Panc1 (cell line): ENCODE measurements around the gene TAGLN. TPM values are rescaled to one million over a fixed set of nuclear protein-coding genes. Genes with fewer than 3 reads are reported as not detected.

Source experiments
- ATAC-seq: fragments of 200-7000 bp; cut with Tn5 transposase; 2 replicates; pipeline ENCODE4 v1.9.1; 2020; ENCODE audit warnings: mild to moderate bottlenecking, moderate library complexity
- BruUV-seq: library from RNA; stranded (reverse); fragments of 400-500 nt; replicated peaks from 2 replicates; lab custom pipeline; 2021; lab: Mats Ljungman, UMichigan
- CTCF ChIA-PET: fragments of 300-600 bp; sonication (Branson Sonifier 250); formaldehyde crosslinking; loops from one replicate; lab custom pipeline; 2022; ENCODE audit warnings: antibody characterized with exemption; lab: Charles Lee
- POLR2A ChIA-PET: fragments of 300-600 bp; sonication (Branson Sonifier 250); formaldehyde crosslinking; loops from one replicate; lab custom pipeline; 2022; ENCODE audit warnings: antibody characterized with exemption; lab: Charles Lee
- DNase-seq: peaks from one replicate; pipeline ENCODE4 v3.0.0-alpha.2; 2010; ENCODE audit warnings: low read depth, low spot score
- H3K27ac ChIP-seq: 2 replicates; pipeline ENCODE4 v1.5.1; 2011; ENCODE audit warnings: mild to moderate bottlenecking, low read length, inconsistent platforms
- H3K27me3 ChIP-seq: fragments of 200-500 bp; sonication (Bioruptor generic); 2 replicates; pipeline ENCODE4 v1.6.0; 2014; ENCODE audit warnings: low read length, inconsistent platforms; ENCODE audit not compliant: control insufficient read depth, insufficient read depth
- H3K36me3 ChIP-seq: fragments of 200-500 bp; sonication (Bioruptor generic); 2 replicates; pipeline ENCODE4 v1.5.1; 2014; ENCODE audit warnings: inconsistent platforms, mild to moderate bottlenecking, low read length, moderate library complexity; ENCODE audit not compliant: control insufficient read depth, insufficient read depth
- H3K4me1 ChIP-seq: 2 replicates; pipeline ENCODE4 v1.5.1; 2011; ENCODE audit warnings: inconsistent platforms, mild to moderate bottlenecking, low read length, moderate library complexity; ENCODE audit not compliant: control insufficient read depth, insufficient read depth
- H3K4me3 ChIP-seq, 2 experiments: 2 replicates each; pipeline ENCODE4 v1.5.1; 2011 to 2012; ENCODE audit warnings: low read depth in 2 of 2, low read length in 2 of 2, mild to moderate bottlenecking in 2 of 2, inconsistent platforms in 1 of 2, moderate library complexity in 1 of 2
- H3K9me3 ChIP-seq: fragments of 200-500 bp; sonication (Bioruptor generic); 2 replicates; pipeline ENCODE4 v1.5.1; 2014; ENCODE audit warnings: low read depth, mild to moderate bottlenecking, inconsistent platforms, low read length, moderate library complexity; ENCODE audit not compliant: control insufficient read depth, insufficient read depth
- CTCF ChIP-seq: fragments of 450-650 bp; IDR thresholded peaks from 2 replicates; pipeline ENCODE4 v1.5.1; 2017; ENCODE audit warnings: mild to moderate bottlenecking
- POLR2AphosphoS5 ChIP-seq: IDR thresholded peaks from 2 replicates; pipeline ENCODE4 v1.6.1; 2012; ENCODE audit warnings: mild to moderate bottlenecking, low read depth, low read length, moderate library complexity
- REST ChIP-seq, 2 experiments: IDR thresholded peaks; 2 replicates each; pipeline ENCODE4 v1.6.1; 2011 to 2012; ENCODE audit warnings: low read depth in 2 of 2, control low read depth in 1 of 2, low read length in 1 of 2, mild to moderate bottlenecking in 1 of 2, moderate library complexity in 1 of 2; ENCODE audit not compliant: insufficient read depth in 1 of 2
- SIN3A ChIP-seq: IDR thresholded peaks from 2 replicates; pipeline ENCODE4 v1.6.1; 2012; ENCODE audit warnings: low read depth, mild to moderate bottlenecking, low read length, moderate library complexity, borderline replicate concordance; ENCODE audit not compliant: insufficient read depth
- TCF7L2 ChIP-seq: IDR thresholded peaks from 2 replicates; pipeline ENCODE4 v1.6.1; 2011; ENCODE audit warnings: mild to moderate bottlenecking, low read depth, low read length, inconsistent platforms
- in situ Hi-C: cut with HindIII; loops from 2 replicates; pipeline ENCODE4 v1.10.0; 2016; ENCODE audit warnings: low sequenced_read_pairs, low pct_unique_long_range_greater_than_20kb
- intact Hi-C: fragments of 100-400 bp; cut with micrococcal nuclease; formaldehyde crosslinking; loops from one replicate; pipeline ENCODE4 v1.10.0; 2022; ENCODE audit not compliant: unreplicated experiment
- total RNA-seq: library from RNA; stranded (reverse); gene quantifications from one replicate; pipeline ENCODE4 v1.2.1, GENCODE V29; 2021; ENCODE audit not compliant: unreplicated experiment

The TAGLN gene
- total RNA-seq, 1 experiment from 2014 or later, result 6.4 TPM

GRCh38 chr11:117187799-117188481, 11.2 kb upstream of the TAGLN start:
- Histone ChIP-seq H3K27ac (no peak overlapping the region), H3K4me3 (no peak overlapping the region), H3K27me3 (no peaks in the 10 kb centered on the region), H3K4me1 (no peaks in the 10 kb centered on the region), H3K36me3 (no peaks in the 10 kb centered on the region), H3K9me3 (no peaks in the 10 kb centered on the region)
- POLR2A ChIA-PET, result no interaction called here
- no peak for TF ChIP-seq REST (IDR thresholded peaks at IDR 0.05; ENCODE audit: insufficient read depth in 1 of 2, low read depth in 2 of 2, low read length in 1 of 2)
- TF ChIP-seq TCF7L2, result no peak
- TF ChIP-seq CTCF, result no peak
- no peak for TF ChIP-seq SIN3A
- no peak for TF ChIP-seq POLR2AphosphoS5
- intact Hi-C loops, result no loop called here
- in situ Hi-C loops, result no loop called here
- CTCF ChIA-PET, result no interaction called here
- BruUV-seq, result no TSS peak
- DNase-seq (no peak), ATAC-seq (no peak)

- in situ Hi-C loops (no loop called here), intact Hi-C loops (no loop called here)
- BruUV-seq, result no TSS peak
- no peak for ATAC-seq
- Histone ChIP-seq H3K27me3 (no peaks in the 10 kb centered on the region), H3K27ac (no peak overlapping the region), H3K9me3 (no peaks in the 10 kb centered on the region), H3K4me3 (no peak overlapping the region), H3K4me1 (no peaks in the 10 kb centered on the region), H3K36me3 (no peaks in the 10 kb centered on the region)
- ChIA-PET CTCF (no interaction called here), POLR2A (no interaction called here)
- TF ChIP-seq CTCF (no peak), REST (IDR thresholded peaks at IDR 0.05; ENCODE audit: insufficient read depth in 1 of 2, low read depth in 2 of 2, low read length in 1 of 2) (no peak), POLR2AphosphoS5 (no peak), TCF7L2 (no peak), SIN3A (no peak)
- no peak for DNase-seq
Observed at GRCh38 chr11:117188620-117189081, 10.5 kb upstream of the TAGLN start.
